Hematopoietic multipotent progenitor cell treated with erythropoietin and hydrocortisone succinate and interleukin-3 and kit ligand, for 6 days (in vitro differentiated cells): ENCODE data around the gene VPS41.
A peak's percentile ranks its signal among the peaks of the same experiment; 100 is the strongest.

ENCODE experiments used
- DNase-seq: peaks from one replicate; pipeline ENCODE4 v3.0.0-alpha.2; 2015

The VPS41 gene

DNA sequence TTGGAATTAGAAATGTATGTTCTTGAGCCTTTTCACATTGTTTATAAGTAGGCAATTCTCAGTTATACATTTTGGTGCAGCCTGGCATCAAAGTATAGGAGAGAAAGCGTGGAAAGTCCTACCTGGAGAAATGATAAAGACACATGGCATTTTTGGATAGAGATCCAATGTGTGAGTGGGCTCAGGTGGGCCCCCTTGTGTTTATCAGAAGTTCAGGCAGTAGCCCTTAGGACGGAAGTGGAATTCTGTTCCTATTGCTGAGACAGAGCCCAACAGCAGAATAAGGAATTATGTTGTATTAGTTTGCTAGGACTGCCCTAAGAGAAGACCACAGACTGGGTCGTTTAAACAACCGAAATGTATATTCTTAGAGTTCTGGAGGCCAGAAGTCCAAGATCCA, 192.6 kb downstream of the VPS41 start:
- no peak for DNase-seq

- DNase-seq: no peak
Observed at GRCh38 chr7:38709123-38709522, 199.9 kb downstream of the VPS41 start.

DNA sequence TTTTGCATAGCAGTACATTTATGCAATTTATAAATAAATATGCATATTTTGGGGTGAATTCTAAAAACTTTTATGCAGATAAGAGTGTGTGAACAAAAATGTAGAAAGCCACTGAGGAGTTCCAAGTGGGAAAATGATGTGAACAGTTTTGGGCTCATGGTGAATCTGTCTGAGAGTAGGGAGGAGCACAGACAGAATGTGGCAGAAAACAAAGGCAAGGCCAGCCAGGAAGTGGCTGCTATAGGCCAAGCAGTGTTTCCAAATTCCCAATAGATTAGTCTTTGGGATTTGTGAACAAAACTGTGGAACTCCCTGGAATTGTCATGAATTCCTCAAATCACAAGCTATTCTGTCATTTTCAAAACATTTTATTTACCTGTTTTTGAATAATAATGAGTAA, 204.2 kb downstream of the VPS41 start:
- no peak for DNase-seq

- no peak for DNase-seq
Observed at GRCh38 chr7:38704041-38704547, 204.9 kb downstream of the VPS41 start.

GRCh38 chr7:38703093-38703492, 205.9 kb downstream of the VPS41 start:
- DNase-seq: no peak

- no peak for DNase-seq
Observed at GRCh38 chr7:38702002-38702535, 206.9 kb downstream of the VPS41 start.

- no peak for DNase-seq
Observed at GRCh38 chr7:38700116-38700515, 208.9 kb downstream of the VPS41 start.

- no peak for DNase-seq
Observed at GRCh38 chr7:38699471-38699870, 209.5 kb downstream of the VPS41 start.

GRCh38 chr7:38694326-38694725, 214.7 kb downstream of the VPS41 start:
- peak; percentile 27 for DNase-seq

DNA sequence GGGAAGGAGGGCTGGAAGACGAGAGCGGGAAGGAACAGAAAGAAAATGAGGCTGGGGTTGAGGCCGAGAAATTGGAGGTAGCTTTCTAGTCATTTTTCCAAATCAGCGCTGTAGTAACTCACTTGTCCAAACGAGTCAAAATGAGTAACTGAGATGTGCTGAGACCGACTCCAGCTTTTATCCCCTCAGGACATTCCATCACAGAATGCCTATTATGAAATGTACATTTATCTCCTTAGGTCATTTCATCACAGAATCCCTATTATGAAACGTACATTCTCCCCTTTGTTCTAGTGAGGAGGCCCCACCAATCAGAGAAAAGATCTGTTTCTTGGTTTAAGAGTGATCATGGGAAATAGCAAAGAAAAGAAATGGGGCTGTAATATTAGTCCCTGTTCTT, 222.1 kb downstream of the VPS41 start:
- no peak for DNase-seq

- DNase-seq: no peak
Observed at GRCh38 chr7:38685851-38686250, 223.1 kb downstream of the VPS41 start.

GRCh38 chr7:38682606-38683005, 226.4 kb downstream of the VPS41 start:
- no peak for DNase-seq

DNA sequence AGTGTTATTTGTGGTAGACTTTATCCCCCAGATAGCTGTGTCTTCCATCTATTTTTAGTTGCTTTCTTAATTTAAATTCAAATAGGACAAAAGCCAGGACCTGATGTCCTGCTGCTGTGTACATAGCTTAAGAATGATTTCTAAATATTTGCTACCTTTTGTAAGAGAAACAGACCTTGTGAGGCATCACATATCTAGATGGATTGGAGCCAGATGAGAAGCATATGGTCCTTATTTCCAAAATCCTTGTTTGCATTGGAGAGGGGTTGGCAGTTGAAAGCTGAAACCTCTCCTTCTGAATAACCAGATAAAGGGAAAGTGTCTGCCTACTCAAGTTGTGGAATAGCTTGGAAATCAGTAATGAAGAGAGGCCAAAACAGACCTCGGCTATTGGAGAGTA, 227.1 kb downstream of the VPS41 start:
- no peak for DNase-seq

GRCh38 chr7:38679419-38679818, 229.6 kb downstream of the VPS41 start:
- no peak for DNase-seq

DNA sequence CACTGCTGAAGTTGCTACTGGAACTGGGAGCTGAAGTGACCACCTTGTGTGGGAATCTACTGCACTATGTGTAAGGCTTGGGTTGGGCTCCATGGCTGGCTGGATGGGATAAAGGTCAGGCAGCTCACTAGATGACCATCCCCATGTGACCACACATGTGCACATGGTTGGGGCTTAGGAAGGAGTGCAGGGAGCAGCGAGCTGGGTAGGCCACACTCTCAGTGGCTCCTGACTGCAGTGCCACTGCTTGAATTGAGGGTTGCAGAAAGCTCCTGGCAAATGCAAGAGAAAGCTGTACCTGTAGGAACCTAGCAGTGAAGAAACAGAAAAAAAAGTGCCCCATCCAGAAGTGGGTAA, 230.3 kb downstream of the VPS41 start:
- no peak for DNase-seq

- no peak for DNase-seq
Observed at GRCh38 chr7:38677981-38678697, 230.9 kb downstream of the VPS41 start.

- DNase-seq: no peak
Observed at GRCh38 chr7:38675494-38676106, 233.4 kb downstream of the VPS41 start.

GRCh38 chr7:38674513-38674912, 234.5 kb downstream of the VPS41 start:
- DNase-seq: no peak

GRCh38 chr7:38673795-38674194, 235.2 kb downstream of the VPS41 start:
- no peak for DNase-seq
